ENCODE measurements around the gene DIP2C.

DNA sequence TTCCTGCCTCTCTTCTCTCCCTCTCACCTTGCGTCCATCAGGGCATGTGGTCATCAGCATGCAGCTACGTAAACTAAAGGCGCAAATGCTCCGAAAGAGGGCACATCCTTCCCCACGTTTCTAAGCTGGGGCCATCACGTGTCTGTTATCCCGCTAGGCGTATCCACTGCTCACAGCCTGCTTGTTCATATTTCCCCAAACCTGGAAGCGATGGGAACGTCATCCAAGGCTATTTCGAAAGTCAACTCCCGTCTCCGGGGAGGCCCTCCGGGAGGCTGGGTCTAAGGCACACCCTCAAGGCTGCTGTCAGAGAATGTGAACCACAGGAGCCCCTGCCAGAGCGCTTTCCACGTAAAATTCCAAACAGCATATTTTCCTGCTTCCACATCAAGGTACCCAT, 199.2 kb downstream of the DIP2C start:
- TF ChIP-seq CTCF (IDR thresholded peaks at IDR 0.05) = no peak
- no peak for TF ChIP-seq POLR2A (IDR thresholded peaks at IDR 0.05)
- no peak for TF ChIP-seq POLR2AphosphoS5 (IDR thresholded peaks at IDR 0.05; ENCODE audit: insufficient read depth in 1 of 2, low read depth in 1 of 2)
